PC-9 (cell line): ENCODE data around the gene GLB1L3. TPM values are rescaled to one million over a fixed set of nuclear protein-coding genes. Genes with fewer than 3 reads are reported as not detected.

Experiments used
- BruUV-seq: library from RNA; stranded (reverse); fragments of 400-500 nt; replicated peaks from 2 replicates; lab custom pipeline; 2021; lab: Mats Ljungman, UMichigan
- CTCF ChIA-PET: fragments of 300-600 bp; sonication (Branson Sonifier 250); formaldehyde crosslinking; loops from one replicate; lab custom pipeline; 2022; ENCODE audit warnings: antibody characterized with exemption; lab: Charles Lee
- POLR2A ChIA-PET: fragments of 300-600 bp; sonication (Branson Sonifier 250); formaldehyde crosslinking; loops from one replicate; lab custom pipeline; 2022; ENCODE audit warnings: antibody characterized with exemption; ENCODE audit not compliant: unreplicated experiment; lab: Charles Lee
- DNase-seq, 2 experiments: peaks; one replicate each; pipeline versions ENCODE4 v3.0.0 to v3.0.0-alpha.2; 2015 to 2022; ENCODE audit warnings: mixed read lengths in 1 of 2
- H2AFZ ChIP-seq: fragments of 200-600 bp; sonication (generic); 2 replicates; pipeline ENCODE4 v1.8.1; 2017; ENCODE audit warnings: antibody characterized with exemption
- H3F3A ChIP-seq: fragments of 200-600 bp; sonication (generic); 2 replicates; pipeline ENCODE4 v1.8.1; 2017; ENCODE audit warnings: antibody characterized with exemption, mild to moderate bottlenecking, low read depth; ENCODE audit not compliant: insufficient read depth
- H3K27ac ChIP-seq: fragments of 200-600 bp; sonication (generic); 2 replicates; pipeline ENCODE4 v1.6.1; 2016; ENCODE audit warnings: mixed run types
- H3K27me3 ChIP-seq: fragments of 200-600 bp; sonication (generic); 2 replicates; pipeline ENCODE4 v1.6.1; 2016; ENCODE audit warnings: low read depth, mixed run types; ENCODE audit not compliant: insufficient read depth
- H3K36me3 ChIP-seq: fragments of 200-600 bp; sonication (generic); 2 replicates; pipeline ENCODE4 v1.6.1; 2016; ENCODE audit warnings: low read depth, mixed run types
- H3K4me1 ChIP-seq: fragments of 200-600 bp; sonication (generic); replicated peaks from 2 replicates; pipeline ENCODE4 v1.6.1; 2016; ENCODE audit warnings: mixed run types; ENCODE audit not compliant: insufficient read depth
- H3K4me2 ChIP-seq: fragments of 200-600 bp; sonication (generic); 2 replicates; pipeline ENCODE4 v1.6.1; 2017; ENCODE audit warnings: mixed run types
- H3K4me3 ChIP-seq: fragments of 200-600 bp; sonication (generic); 2 replicates; pipeline ENCODE4 v1.6.1; 2016; ENCODE audit warnings: mixed run types
- H3K79me2 ChIP-seq: fragments of 200-600 bp; sonication (generic); 2 replicates; pipeline ENCODE4 v1.6.1; 2017; ENCODE audit warnings: low read depth, mixed run types
- H3K9me2 ChIP-seq: fragments of 200-600 bp; sonication (generic); 2 replicates; pipeline ENCODE4 v1.8.1; 2017; ENCODE audit warnings: mild to moderate bottlenecking; ENCODE audit not compliant: insufficient read depth
- H3K9me3 ChIP-seq: fragments of 200-600 bp; sonication (generic); 2 replicates; pipeline ENCODE4 v1.8.1; 2016; ENCODE audit warnings: low read depth; ENCODE audit not compliant: insufficient read depth
- H4K20me1 ChIP-seq: fragments of 200-600 bp; sonication (generic); 2 replicates; pipeline ENCODE4 v1.8.1; 2017; ENCODE audit not compliant: insufficient read depth
- CTCF ChIP-seq: fragments of 200-600 bp; sonication (generic); conservative IDR thresholded peaks from 2 replicates; pipeline ENCODE4 v1.6.1; 2017; ENCODE audit warnings: mixed run types, antibody characterized with exemption, mild to moderate bottlenecking, moderate library complexity
- EZH2 ChIP-seq: fragments of 200-600 bp; sonication (generic); IDR thresholded peaks from 2 replicates; pipeline ENCODE4 v1.8.0; 2017; ENCODE audit warnings: antibody characterized with exemption, low read depth
- intact Hi-C: fragments of 100-400 bp; cut with micrococcal nuclease; formaldehyde crosslinking; loops from one replicate; pipeline ENCODE4 v1.10.0; 2022; ENCODE audit not compliant: unreplicated experiment
- total RNA-seq: library from RNA; stranded (reverse); gene quantifications from 2 replicates; pipeline ENCODE4 v1.2.3, GENCODE V29; 2021

The GLB1L3 gene
- total RNA-seq, 1 experiment from 2014 or later: not detected

GRCh38 chr11:134264966-134265764, 11.0 kb upstream of the GLB1L3 start:
- peak overlapping the region; percentile 66; the same call in 1 of the 2 replicates for H3K27ac ChIP-seq
- no peaks in the 10 kb centered on the region for H3K9me2 ChIP-seq
- H3F3A ChIP-seq: peaks cover 33% of the 10 kb centered on the region
- H3K4me2 ChIP-seq: 0 out of 2 replicates have a peak overlapping the region, but pooled peaks have one; percentile 56
- H3K27me3 ChIP-seq: no peaks in the 10 kb centered on the region
- no TSS peak for BruUV-seq
- TF ChIP-seq CTCF: no peak
- no peak for TF ChIP-seq EZH2
- no peaks in the 10 kb centered on the region for H3K79me2 ChIP-seq
- DNase-seq: no peak
- peaks cover 36% of the 10 kb centered on the region for H3K4me1 ChIP-seq
- ChIA-PET POLR2A (no interaction called here), CTCF (no interaction called here)
- H3K36me3 ChIP-seq: no peaks in the 10 kb centered on the region
- intact Hi-C loops: no loop called here
- no peak overlapping the region for H2AFZ ChIP-seq
- H4K20me1 ChIP-seq: no peaks in the 10 kb centered on the region
- H3K4me3 ChIP-seq: no peak overlapping the region
- H3K9me3 ChIP-seq: no peaks in the 10 kb centered on the region; the same call in 1 of the 2 replicates

GRCh38 chr11:134266440-134266839, 9.7 kb upstream of the GLB1L3 start:
- peak overlapping the region; percentile 56 for H3K4me2 ChIP-seq
- 0 out of 2 replicates have a peak overlapping the region, but pooled peaks have one; percentile 4 for H2AFZ ChIP-seq
- no peak overlapping the region for H3K4me3 ChIP-seq
- H3K27me3 ChIP-seq: no peaks in the 10 kb centered on the region
- POLR2A ChIA-PET: no interaction called here
- peak in 1 of 2 experiments; percentile 88 for DNase-seq
- no peaks in the 10 kb centered on the region for H3K36me3 ChIP-seq
- peaks cover 36% of the 10 kb centered on the region for H3K4me1 ChIP-seq
- no peaks in the 10 kb centered on the region for H3K9me2 ChIP-seq
- peak overlapping the region; percentile 66 for H3K27ac ChIP-seq
- H3K9me3 ChIP-seq: no peaks in the 10 kb centered on the region; the same call in 1 of the 2 replicates
- intact Hi-C loops: no loop called here
- TF ChIP-seq EZH2: no peak
- no peak for TF ChIP-seq CTCF
- no peaks in the 10 kb centered on the region for H4K20me1 ChIP-seq
- H3F3A ChIP-seq: peaks cover 33% of the 10 kb centered on the region
- H3K79me2 ChIP-seq: no peaks in the 10 kb centered on the region
- no TSS peak for BruUV-seq
- CTCF ChIA-PET: no interaction called here

- H3K9me3 ChIP-seq: no peaks in the 10 kb centered on the region; the same call in 1 of the 2 replicates
- BruUV-seq: no TSS peak
- peak overlapping the region; percentile 56 for H3K4me2 ChIP-seq
These were observed 9.3 kb upstream of the GLB1L3 start for GRCh38 chr11:134266841-134267251.

More at GRCh38 chr11:134266841-134267251, 9.3 kb upstream of the GLB1L3 start:
- H3K79me2 ChIP-seq: no peaks in the 10 kb centered on the region
- TF ChIP-seq EZH2 (no peak), CTCF (no peak)
- H3K27me3 ChIP-seq: no peaks in the 10 kb centered on the region
- peak; percentile 22 to 99 for DNase-seq
- peaks cover 36% of the 10 kb centered on the region for H3K4me1 ChIP-seq
- H3K4me3 ChIP-seq: no peak overlapping the region
- H3K9me2 ChIP-seq: no peaks in the 10 kb centered on the region
- CTCF ChIA-PET: no interaction called here
- H2AFZ ChIP-seq: 0 out of 2 replicates have a peak overlapping the region, but pooled peaks have one; percentile 4
- H3K36me3 ChIP-seq: no peaks in the 10 kb centered on the region
- POLR2A ChIA-PET: no interaction called here
- peak overlapping the region; percentile 66 for H3K27ac ChIP-seq
- H3F3A ChIP-seq: peaks cover 33% of the 10 kb centered on the region
- intact Hi-C loops: no loop called here
- H4K20me1 ChIP-seq: no peaks in the 10 kb centered on the region
